SKM-1 (cell line): Measurements from ENCODE around the gene BTK.
"Not testable (repeated sequence)": the region's sequence is repeated elsewhere in the genome, so short reads cannot be mapped to it uniquely, and the experiment has no call there.

Experiments used
- DNase-seq: peaks from one replicate; lab custom pipeline; 2025; ENCODE audit not compliant: unreplicated experiment; lab: John Stamatoyannopoulos, UW

The BTK gene

GRCh38 chrX:101347859-101348451 is 38.0 kb downstream of the BTK start:
- DNase-seq: no peak

GRCh38 chrX:101337776-101338271 is 48.2 kb downstream of the BTK start:
- DNase-seq: no peak

- not testable (repeated sequence) for DNase-seq
Observed at GRCh38 chrX:101334310-101334709, 51.7 kb downstream of the BTK start.

- DNase-seq: not testable (repeated sequence)
Observed at GRCh38 chrX:101326600-101326999, 59.4 kb downstream of the BTK start.

GRCh38 chrX:101303790-101304189 is 82.2 kb downstream of the BTK start:
- DNase-seq: no peak
